NCI-H146 treated with DMSO at 0.1 percent for 48 hours (cell line): ENCODE results near the gene NRXN2.

Experiments used
- DNase-seq: peaks from one replicate; lab custom pipeline; 2025; ENCODE audit not compliant: unreplicated experiment; lab: John Stamatoyannopoulos, UW

Gene NRXN2

GRCh38 chr11:64609436-64610047 lies 113.5 kb downstream of the NRXN2 start:
- no peak for DNase-seq

- no peak for DNase-seq
Observed at GRCh38 chr11:64608636-64609035, 114.4 kb downstream of the NRXN2 start.

GRCh38 chr11:64608046-64608445 lies 115.0 kb downstream of the NRXN2 start:
- DNase-seq = no peak

GRCh38 chr11:64607381-64607985 lies 115.5 kb downstream of the NRXN2 start:
- DNase-seq = no peak

GRCh38 chr11:64606796-64607380 lies 116.1 kb downstream of the NRXN2 start:
- no peak for DNase-seq

GRCh38 chr11:64605656-64606585 lies 117.1 kb downstream of the NRXN2 start:
- no peak for DNase-seq

GRCh38 chr11:64605244-64605560 lies 117.8 kb downstream of the NRXN2 start:
- DNase-seq = no peak

- no peak for DNase-seq
Observed at GRCh38 chr11:64604458-64605243, 118.3 kb downstream of the NRXN2 start.

- no peak for DNase-seq
Observed at GRCh38 chr11:64603411-64604110, 119.4 kb downstream of the NRXN2 start.

GRCh38 chr11:64602466-64603070 lies 120.4 kb downstream of the NRXN2 start:
- DNase-seq = no peak

GRCh38 chr11:64601605-64602465 lies 121.2 kb downstream of the NRXN2 start:
- no peak for DNase-seq

GRCh38 chr11:64600281-64600992 lies 122.6 kb downstream of the NRXN2 start:
- DNase-seq = no peak

- no peak for DNase-seq
Observed at GRCh38 chr11:64599698-64600211, 123.2 kb downstream of the NRXN2 start.

GRCh38 chr11:64598797-64599697 lies 124.0 kb downstream of the NRXN2 start:
- DNase-seq = no peak

- no peak for DNase-seq
Observed at GRCh38 chr11:64598106-64598796, 124.7 kb downstream of the NRXN2 start.

- DNase-seq = no peak
Observed at GRCh38 chr11:64597671-64598101, 125.3 kb downstream of the NRXN2 start.
